GM18511 (cell line): ENCODE measurements around the gene RHOG.

Source experiments
- ATAC-seq: cut with Tn5 transposase; IDR thresholded peaks from one replicate; pipeline ENCODE4 v1.9.1; 2021; ENCODE audit warnings: mild to moderate bottlenecking, moderate library complexity; ENCODE audit not compliant: unreplicated experiment

Gene RHOG

GRCh38 chr11:3860375-3860774 is 19.6 kb upstream of the RHOG start:
- ATAC-seq, result no peak

GRCh38 chr11:3859373-3859881 is 18.7 kb upstream of the RHOG start:
- ATAC-seq, result peak; percentile 44

GRCh38 chr11:3857628-3858027 is 16.9 kb upstream of the RHOG start:
- no peak for ATAC-seq

- no peak for ATAC-seq
Measured at GRCh38 chr11:3856856-3857553, 16.2 kb upstream of the RHOG start.

- peak; percentile 16 for ATAC-seq
Measured at GRCh38 chr11:3855808-3856491, 15.2 kb upstream of the RHOG start.

GRCh38 chr11:3854977-3855807 is 14.4 kb upstream of the RHOG start, which contains the start of gene STIM1:
STIM1 (plus strand) TSS chr11:3855664; CDS start chr11:3856271, 607 bp downstream.
- peak; percentile 71 for ATAC-seq

- ATAC-seq, result no peak
Measured at GRCh38 chr11:3854660-3854976, 13.9 kb upstream of the RHOG start.

GRCh38 chr11:3853899-3854659 is 13.3 kb upstream of the RHOG start:
- ATAC-seq, result peak; percentile 59

GRCh38 chr11:3853545-3853842 is 12.7 kb upstream of the RHOG start:
- no peak for ATAC-seq

GRCh38 chr11:3849297-3849874 is 8.6 kb upstream of the RHOG start:
- ATAC-seq, result no peak

- ATAC-seq, result no peak
Measured at GRCh38 chr11:3845670-3846069, 4.9 kb upstream of the RHOG start.

GRCh38 chr11:3845246-3845645 is 4.5 kb upstream of the RHOG start:
- ATAC-seq, result no peak

GRCh38 chr11:3843326-3843725 is 2.6 kb upstream of the RHOG start:
- ATAC-seq, result no peak

GRCh38 chr11:3841426-3842350 is 929 bp upstream of the RHOG start:
- peak; percentile 57 for ATAC-seq

- no peak for ATAC-seq
Measured at GRCh38 chr11:3840004-3840869, 522 bp downstream of the RHOG start.

GRCh38 chr11:3838504-3838903 is 2.3 kb downstream of the RHOG start:
- no peak for ATAC-seq

GRCh38 chr11:3837793-3838192 is 3.0 kb downstream of the RHOG start:
- ATAC-seq, result no peak

GRCh38 chr11:3836903-3837302 is 3.9 kb downstream of the RHOG start:
- no peak for ATAC-seq

GRCh38 chr11:3835751-3836150 is 5.0 kb downstream of the RHOG start:
- ATAC-seq, result no peak
